ENCODE data around the gene CAMK1.

DNA sequence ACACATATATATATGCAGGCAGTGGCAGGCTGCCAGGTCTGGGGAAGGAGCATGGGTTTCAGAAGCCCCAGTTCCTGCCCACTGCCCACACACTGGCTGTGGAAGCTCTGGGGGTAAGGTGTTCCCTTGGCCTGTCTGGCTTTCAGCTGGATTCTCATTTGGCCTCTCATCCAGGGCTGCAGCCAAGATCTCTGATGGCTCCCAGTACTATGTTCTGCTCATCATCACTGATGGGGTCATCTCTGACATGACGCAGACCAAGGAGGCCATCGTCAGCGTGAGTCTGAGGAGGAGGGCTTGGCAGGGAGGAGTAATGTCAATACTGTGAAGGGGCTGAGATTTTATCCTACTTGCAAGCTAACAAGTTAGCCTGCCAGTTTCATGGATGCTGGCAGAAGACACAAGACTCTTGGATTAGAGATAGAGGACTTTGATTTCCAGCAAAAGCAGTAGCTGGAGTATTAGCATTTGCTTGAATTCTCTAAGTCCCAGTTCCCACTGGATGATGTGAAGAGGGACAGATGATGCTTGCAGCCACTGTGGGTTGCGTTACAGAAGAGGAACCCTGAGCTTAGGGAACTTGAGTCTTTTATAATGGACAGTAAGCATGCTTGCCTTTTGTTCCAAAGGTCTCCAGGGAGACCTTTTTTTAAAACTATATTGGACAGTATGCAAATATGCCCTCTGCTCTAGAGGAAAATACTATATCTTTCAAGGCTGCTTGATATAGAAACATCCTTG, 43.8 kb downstream of the CAMK1 start:
- TF ChIP-seq, protein P1, sequence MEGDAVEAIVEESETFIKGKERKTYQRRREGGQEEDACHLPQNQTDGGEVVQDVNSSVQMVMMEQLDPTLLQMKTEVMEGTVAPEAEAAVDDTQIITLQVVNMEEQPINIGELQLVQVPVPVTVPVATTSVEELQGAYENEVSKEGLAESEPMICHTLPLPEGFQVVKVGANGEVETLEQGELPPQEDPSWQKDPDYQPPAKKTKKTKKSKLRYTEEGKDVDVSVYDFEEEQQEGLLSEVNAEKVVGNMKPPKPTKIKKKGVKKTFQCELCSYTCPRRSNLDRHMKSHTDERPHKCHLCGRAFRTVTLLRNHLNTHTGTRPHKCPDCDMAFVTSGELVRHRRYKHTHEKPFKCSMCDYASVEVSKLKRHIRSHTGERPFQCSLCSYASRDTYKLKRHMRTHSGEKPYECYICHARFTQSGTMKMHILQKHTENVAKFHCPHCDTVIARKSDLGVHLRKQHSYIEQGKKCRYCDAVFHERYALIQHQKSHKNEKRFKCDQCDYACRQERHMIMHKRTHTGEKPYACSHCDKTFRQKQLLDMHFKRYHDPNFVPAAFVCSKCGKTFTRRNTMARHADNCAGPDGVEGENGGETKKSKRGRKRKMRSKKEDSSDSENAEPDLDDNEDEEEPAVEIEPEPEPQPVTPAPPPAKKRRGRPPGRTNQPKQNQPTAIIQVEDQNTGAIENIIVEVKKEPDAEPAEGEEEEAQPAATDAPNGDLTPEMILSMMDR (IDR thresholded peaks at IDR 0.05), result no peak
- no peak for TF ChIP-seq POLR2AphosphoS5 (IDR thresholded peaks at IDR 0.05)
